Spleen (tissue), 11 donors: ENCODE results near the gene MYOCD. TPM values are rescaled to one million over a fixed set of nuclear protein-coding genes. Genes with fewer than 3 reads are reported as not detected.

Experiments used
- DNase-seq: peaks from one replicate; pipeline ENCODE4 v3.0.0-alpha.2; 2020
- H3K27ac ChIP-seq, 8 donors: fragments of 200-600 bp; sonication (generic) in 7 of 8; 1 replicate in 4 of 8; 2 replicates in 4 of 8; pipeline versions ENCODE4 v1.5.0 to v1.8.0; 2016 to 2021; ENCODE audit warnings: inconsistent platforms in 4 of 8, mild to moderate bottlenecking in 4 of 8, moderate library complexity in 1 of 8
- H3K27me3 ChIP-seq, 7 donors: fragments of 200-600 bp; sonication (generic) in 6 of 7; replicated peaks in 1 of 7; 1 replicate in 4 of 7; 2 replicates in 3 of 7; pipeline versions ENCODE4 v1.5.0 to v1.8.0; 2016 to 2021; ENCODE audit warnings: inconsistent platforms in 3 of 7, mild to moderate bottlenecking in 1 of 7
- H3K36me3 ChIP-seq, 6 donors: fragments of 200-600 bp; sonication (generic) in 5 of 6; 1 replicate in 4 of 6; 2 replicates in 2 of 6; pipeline versions ENCODE4 v1.5.0 to v1.8.0; 2016 to 2021; ENCODE audit warnings: inconsistent platforms in 2 of 6
- H3K4me1 ChIP-seq, 6 donors: fragments of 200-600 bp; sonication (generic) in 5 of 6; 1 replicate in 3 of 6; 2 replicates in 3 of 6; pipeline versions ENCODE4 v1.5.0 to v1.8.0; 2016 to 2021; ENCODE audit warnings: inconsistent platforms in 3 of 6
- H3K4me3 ChIP-seq, 8 donors: fragments of 200-600 bp; sonication (generic) in 7 of 8; 1 replicate in 4 of 8; 2 replicates in 4 of 8; pipeline versions ENCODE4 v1.5.0 to v1.8.0; 2016 to 2021; ENCODE audit warnings: inconsistent platforms in 4 of 8, mild to moderate bottlenecking in 4 of 8, moderate library complexity in 2 of 8
- H3K9me3 ChIP-seq, 8 donors: fragments of 200-600 bp; sonication (generic) in 7 of 8; 1 replicate in 4 of 8; 2 replicates in 4 of 8; pipeline versions ENCODE4 v1.5.0 to v1.8.0; 2016 to 2021; ENCODE audit warnings: inconsistent platforms in 4 of 8
- POLR2A ChIP-seq, 3 donors: fragments of 450-650 bp; IDR thresholded peaks; one replicate each; pipeline ENCODE4 v1.5.1; 2017; ENCODE audit warnings: antibody characterized with exemption in 3 of 3, mild to moderate bottlenecking in 1 of 3
- POLR2AphosphoS5 ChIP-seq, 3 donors: sonication (generic); formaldehyde crosslinking; IDR thresholded peaks; one replicate each; pipeline ENCODE4 v1.5.1; 2017; ENCODE audit warnings: antibody characterized with exemption in 3 of 3
- WGBS, 5 donors: extraction: QIAGEN DNeasy Blood & Tissue Kit in 3 of 5; methylation state at CpG; one replicate each; pipeline versions ENCODE4 v1.1.5 to v1.1.7; 2013 to 2018; 5-methylcytosine and 5-hydroxymethylcytosine counted together
- intact Hi-C: fragments of 100-400 bp; cut with DNase I; formaldehyde crosslinking; loops from one replicate; pipeline ENCODE4 v1.15.0; 2023; ENCODE audit warnings: low total_unique reads
- polyA plus RNA-seq, 3 donors: library from polyadenylated mRNA; stranded (reverse); fragments of 200-250 nt; gene quantifications; one replicate each; pipeline ENCODE4 v1.2.1, GENCODE V29; 2013
- total RNA-seq, 7 donors: library from RNA; depleted of rRNA in 3 of 7; stranded (reverse); fragments of >200 nt in 3 of 7; fragmentation: NEBNext Ultra II Directional in 4 of 7; extraction: Animal tissue kit (Norgen Biotek cat#: 25700) in 4 of 7; gene quantifications; one replicate each; pipeline versions ENCODE4 v1.1.0 to v1.2.1, GENCODE V29; 2016 to 2021
- TF ChIP-seq, protein P1 (sequence below), 11 experiments: fragments of 200-600 bp in 7 of 11; fragments of 450-650 bp in 4 of 11; sonication (generic) in 4 of 11; IDR thresholded peaks in 8 of 11; conservative IDR thresholded peaks in 3 of 11; 1 replicate in 7 of 11; 2 replicates in 4 of 11; pipeline versions ENCODE4 v1.4.0 to v1.8.0; 2016 to 2021; ENCODE audit warnings: antibody characterized with exemption in 11 of 11, inconsistent platforms in 4 of 11, mild to moderate bottlenecking in 1 of 11
- donor health status: healthy with polysubstance abuse.
- donor health status: DM: no; HTN: no; CAD: no; lungs with moderate emphysema.
- donor health status: DM: no; HTN: no; CAD: no.
- donor health status: Bipolar disorder and iron deficiency.
- donor health status: healthy.
- donor health status: DM: no; HTN: no; CAD: no.
- donor health status: DM: yes; HTN: yes; CAD: no.

MYOCD gene
- total and polyA plus RNA-seq, 10 donors, result 0.17 to 2.5 (median 0.74) TPM

DNA sequence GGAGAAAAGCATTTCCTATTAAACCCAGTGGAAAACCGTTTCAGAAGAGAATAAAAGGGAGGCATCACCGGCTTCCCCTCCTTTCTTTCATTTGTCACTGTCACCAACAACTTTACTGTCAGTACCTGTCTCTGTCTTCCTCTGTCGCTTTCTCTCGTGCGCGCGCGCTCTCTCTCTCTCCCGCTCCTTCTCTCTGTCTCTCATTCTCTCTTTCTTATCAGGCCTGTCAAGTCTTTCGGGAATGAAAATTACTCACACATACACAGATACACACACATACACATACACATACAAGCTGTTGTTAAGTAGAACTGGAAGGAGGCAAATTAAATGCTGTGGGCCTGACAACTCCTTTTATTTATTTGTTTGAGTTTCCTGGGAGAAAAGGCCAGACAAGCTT is 17.6 kb downstream of the MYOCD start:
- DNase-seq, result no peak
- Histone ChIP-seq H3K36me3 (no peaks in the 10 kb centered on the region), H3K4me1 (no peaks in the 10 kb centered on the region), H3K27ac (no peak overlapping the region), H3K9me3 (no peaks in the 10 kb centered on the region), H3K27me3 (no peaks in the 10 kb centered on the region), H3K4me3 (no peak overlapping the region)
- intact Hi-C loops, result no loop called here
- no peak for TF ChIP-seq POLR2A (IDR thresholded peaks at IDR 0.05)
- no peak for TF ChIP-seq POLR2AphosphoS5 (IDR thresholded peaks at IDR 0.05)
- TF ChIP-seq, protein P1, sequence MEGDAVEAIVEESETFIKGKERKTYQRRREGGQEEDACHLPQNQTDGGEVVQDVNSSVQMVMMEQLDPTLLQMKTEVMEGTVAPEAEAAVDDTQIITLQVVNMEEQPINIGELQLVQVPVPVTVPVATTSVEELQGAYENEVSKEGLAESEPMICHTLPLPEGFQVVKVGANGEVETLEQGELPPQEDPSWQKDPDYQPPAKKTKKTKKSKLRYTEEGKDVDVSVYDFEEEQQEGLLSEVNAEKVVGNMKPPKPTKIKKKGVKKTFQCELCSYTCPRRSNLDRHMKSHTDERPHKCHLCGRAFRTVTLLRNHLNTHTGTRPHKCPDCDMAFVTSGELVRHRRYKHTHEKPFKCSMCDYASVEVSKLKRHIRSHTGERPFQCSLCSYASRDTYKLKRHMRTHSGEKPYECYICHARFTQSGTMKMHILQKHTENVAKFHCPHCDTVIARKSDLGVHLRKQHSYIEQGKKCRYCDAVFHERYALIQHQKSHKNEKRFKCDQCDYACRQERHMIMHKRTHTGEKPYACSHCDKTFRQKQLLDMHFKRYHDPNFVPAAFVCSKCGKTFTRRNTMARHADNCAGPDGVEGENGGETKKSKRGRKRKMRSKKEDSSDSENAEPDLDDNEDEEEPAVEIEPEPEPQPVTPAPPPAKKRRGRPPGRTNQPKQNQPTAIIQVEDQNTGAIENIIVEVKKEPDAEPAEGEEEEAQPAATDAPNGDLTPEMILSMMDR (IDR thresholded peaks at IDR 0.05 in 8 of 11, conservative IDR thresholded peaks at IDR 0.05 in 3 of 11), result no peak
- 71 to 86% (median 81%) methylated on average over 9 to 10 of the region's 10 CpGs for WGBS, 5 donors

DNA sequence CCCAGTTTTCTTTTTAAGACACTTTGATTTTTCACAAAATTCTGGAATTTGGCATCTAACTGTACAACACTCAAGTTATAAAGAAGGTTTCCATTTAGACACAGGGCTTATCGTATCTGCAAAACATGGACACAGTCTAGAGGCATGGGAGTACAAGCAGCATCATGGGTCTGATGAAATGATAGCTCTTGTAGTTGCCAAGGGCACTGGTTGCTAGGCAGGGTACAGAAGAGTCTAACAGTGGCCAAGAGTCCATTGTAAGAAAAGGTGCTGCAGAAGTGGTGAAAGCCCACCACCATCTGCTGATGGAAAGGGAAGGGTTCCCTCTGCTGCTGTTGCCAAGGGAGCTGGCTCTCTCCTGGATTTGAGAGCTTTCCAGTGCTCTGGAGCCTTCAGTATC is 20.8 kb downstream of the MYOCD start:
- 84 to 98% (median 87%) methylated on average over 1 of the region's 1 CpG for WGBS, 5 donors
- H3K27me3 ChIP-seq, result no peaks in the 10 kb centered on the region
- intact Hi-C loops, result no loop called here
- H3K4me1 ChIP-seq, result no peaks in the 10 kb centered on the region
- no peak overlapping the region for H3K4me3 ChIP-seq
- TF ChIP-seq, protein P1 (IDR thresholded peaks at IDR 0.05 in 8 of 11, conservative IDR thresholded peaks at IDR 0.05 in 3 of 11), result no peak
- TF ChIP-seq POLR2AphosphoS5 (IDR thresholded peaks at IDR 0.05), result no peak
- DNase-seq, result no peak
- no peaks in the 10 kb centered on the region for H3K9me3 ChIP-seq
- no peaks in the 10 kb centered on the region for H3K36me3 ChIP-seq
- H3K27ac ChIP-seq, result no peak overlapping the region

DNA sequence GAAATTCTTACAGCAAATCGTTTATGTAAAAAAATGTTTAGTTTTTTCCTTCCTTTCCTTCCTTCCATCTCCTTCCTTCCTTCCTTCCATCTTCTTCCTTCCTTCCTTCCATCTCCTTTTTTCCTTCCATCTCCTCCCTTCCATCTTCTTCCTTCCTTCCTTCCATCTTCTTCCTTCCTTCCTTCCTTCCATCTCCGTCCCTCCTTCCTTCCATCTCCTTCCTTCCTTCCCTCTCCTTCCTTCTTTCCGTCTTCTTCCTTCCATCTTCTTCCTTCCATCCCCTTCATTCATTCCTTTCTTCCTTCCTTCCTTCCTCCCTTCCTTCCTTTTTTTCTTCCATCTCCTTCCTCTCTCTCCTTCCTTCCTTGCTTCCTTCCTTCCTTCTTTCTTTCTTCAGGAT is 22.7 kb downstream of the MYOCD start:
- no peaks in the 10 kb centered on the region for H3K36me3 ChIP-seq
- H3K4me1 ChIP-seq, result no peaks in the 10 kb centered on the region
- no peak overlapping the region for H3K27ac ChIP-seq
- 71 to 80% (median 73%) methylated on average over 3 of the region's 3 CpGs for WGBS, 5 donors
- H3K4me3 ChIP-seq, result no peak overlapping the region
- no peaks in the 10 kb centered on the region for H3K27me3 ChIP-seq
- no peak for DNase-seq
- H3K9me3 ChIP-seq, result no peaks in the 10 kb centered on the region
- TF ChIP-seq POLR2A (IDR thresholded peaks at IDR 0.05), result no peak
- no peak for TF ChIP-seq POLR2AphosphoS5 (IDR thresholded peaks at IDR 0.05)
- TF ChIP-seq, protein P1 (IDR thresholded peaks at IDR 0.05 in 8 of 11, conservative IDR thresholded peaks at IDR 0.05 in 3 of 11), result no peak
- intact Hi-C loops, result no loop called here

DNA sequence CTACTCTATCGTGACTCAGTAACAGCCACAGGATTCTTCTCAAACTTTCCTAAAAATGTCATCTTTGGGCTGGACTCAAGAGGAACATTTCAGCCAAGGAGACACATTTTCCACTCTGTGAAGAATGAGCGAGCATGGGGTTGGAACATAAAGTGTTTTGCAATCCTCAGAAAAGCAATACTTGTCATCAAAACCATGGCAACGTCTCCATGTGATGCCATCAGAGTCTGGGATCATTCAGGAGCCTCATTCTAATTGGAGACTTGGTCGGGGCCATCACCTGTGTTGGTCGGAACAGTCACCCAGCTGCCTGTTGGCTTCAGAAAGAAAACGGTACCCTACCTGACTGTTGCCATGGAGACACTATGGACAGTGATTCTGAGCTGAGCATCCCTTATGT is 25.5 kb downstream of the MYOCD start:
- WGBS, 5 donors, result 72 to 87% (median 80%) methylated on average over 6 of the region's 6 CpGs

More for the DNA sequence above, 25.5 kb downstream of the MYOCD start:
- H3K4me1 ChIP-seq, result no peaks in the 10 kb centered on the region
- H3K27ac ChIP-seq, result no peak overlapping the region
- H3K4me3 ChIP-seq, result no peak overlapping the region
- TF ChIP-seq POLR2A (IDR thresholded peaks at IDR 0.05), result no peak
- TF ChIP-seq, protein P1 (IDR thresholded peaks at IDR 0.05 in 8 of 11, conservative IDR thresholded peaks at IDR 0.05 in 3 of 11), result no peak
- TF ChIP-seq POLR2AphosphoS5 (IDR thresholded peaks at IDR 0.05), result no peak
- intact Hi-C loops, result no loop called here
- no peak for DNase-seq
- H3K36me3 ChIP-seq, result no peaks in the 10 kb centered on the region
- H3K27me3 ChIP-seq, result no peaks in the 10 kb centered on the region
- no peaks in the 10 kb centered on the region for H3K9me3 ChIP-seq
